ENCODE data around the gene PKHD1. TPM values are rescaled to one million over a fixed set of nuclear protein-coding genes. Genes with fewer than 3 reads are reported as not detected.

Gene PKHD1, protein sequence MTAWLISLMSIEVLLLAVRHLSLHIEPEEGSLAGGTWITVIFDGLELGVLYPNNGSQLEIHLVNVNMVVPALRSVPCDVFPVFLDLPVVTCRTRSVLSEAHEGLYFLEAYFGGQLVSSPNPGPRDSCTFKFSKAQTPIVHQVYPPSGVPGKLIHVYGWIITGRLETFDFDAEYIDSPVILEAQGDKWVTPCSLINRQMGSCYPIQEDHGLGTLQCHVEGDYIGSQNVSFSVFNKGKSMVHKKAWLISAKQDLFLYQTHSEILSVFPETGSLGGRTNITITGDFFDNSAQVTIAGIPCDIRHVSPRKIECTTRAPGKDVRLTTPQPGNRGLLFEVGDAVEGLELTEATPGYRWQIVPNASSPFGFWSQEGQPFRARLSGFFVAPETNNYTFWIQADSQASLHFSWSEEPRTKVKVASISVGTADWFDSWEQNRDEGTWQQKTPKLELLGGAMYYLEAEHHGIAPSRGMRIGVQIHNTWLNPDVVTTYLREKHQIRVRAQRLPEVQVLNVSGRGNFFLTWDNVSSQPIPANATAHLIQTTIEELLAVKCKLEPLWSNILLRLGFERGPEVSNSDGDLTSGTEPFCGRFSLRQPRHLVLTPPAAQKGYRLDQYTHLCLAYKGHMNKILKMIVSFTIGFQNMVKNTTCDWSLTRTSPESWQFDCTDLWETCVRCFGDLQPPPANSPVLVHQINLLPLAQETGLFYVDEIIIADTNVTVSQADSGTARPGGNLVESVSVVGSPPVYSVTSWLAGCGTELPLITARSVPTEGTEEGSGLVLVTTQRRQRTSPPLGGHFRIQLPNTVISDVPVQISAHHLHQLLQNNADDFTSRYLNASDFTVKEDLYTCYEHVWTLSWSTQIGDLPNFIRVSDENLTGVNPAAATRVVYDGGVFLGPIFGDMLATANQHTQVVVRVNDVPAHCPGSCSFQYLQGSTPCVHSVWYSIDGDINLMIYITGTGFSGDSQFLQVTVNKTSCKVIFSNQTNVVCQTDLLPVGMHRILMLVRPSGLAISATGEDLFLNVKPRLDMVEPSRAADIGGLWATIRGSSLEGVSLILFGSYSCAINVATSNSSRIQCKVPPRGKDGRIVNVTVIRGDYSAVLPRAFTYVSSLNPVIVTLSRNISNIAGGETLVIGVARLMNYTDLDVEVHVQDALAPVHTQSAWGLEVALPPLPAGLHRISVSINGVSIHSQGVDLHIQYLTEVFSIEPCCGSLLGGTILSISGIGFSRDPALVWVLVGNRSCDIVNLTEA (N-terminal part only)
- under 1 TPM; 0.11 to 0.68 (median 0.42) TPM for total RNA-seq

DNA sequence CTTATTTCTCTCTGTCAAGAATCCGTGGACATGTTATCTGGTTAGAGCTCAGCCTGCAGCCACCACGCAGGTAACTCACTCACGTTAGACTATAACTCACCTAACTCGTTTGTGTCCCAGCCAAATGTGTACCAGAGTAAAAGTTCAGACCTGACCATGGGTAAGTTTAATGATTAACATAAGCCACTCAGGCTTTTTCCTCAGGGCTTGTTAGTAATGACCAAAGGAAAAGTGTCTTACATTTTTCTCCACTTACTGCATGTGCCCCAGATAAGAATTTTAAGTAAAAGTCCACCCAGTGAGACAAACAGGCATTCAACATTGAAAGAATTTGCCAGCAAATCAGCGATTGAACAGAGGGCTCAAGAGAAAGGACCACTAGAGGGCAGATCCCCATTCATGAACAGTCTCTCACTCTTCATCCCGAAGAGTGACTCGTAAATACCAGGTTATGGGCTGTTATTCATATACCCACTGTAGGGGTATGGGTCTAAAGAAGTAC lies at the start of gene PKHD1:
Gene PKHD1, minus strand, starts transcription at position 116 of the 502 bp plus-strand sequence. CDS start 2,680 bp downstream, outside the sequence.
- no peak within 1 kb of the TSS for H3K4me3 ChIP-seq
- no peaks in the 10 kb centered on the region for H3K27me3 ChIP-seq
- H3K36me3 ChIP-seq, result no peaks in the 10 kb centered on the region
- WGBS, result 41% methylated on average over 7 of the region's 7 CpGs
- no peak for DNase-seq (ENCODE audit: low spot score in 2 of 2)
- TF ChIP-seq POLR2A (IDR thresholded peaks at IDR 0.05), result no peak
- TF ChIP-seq POLR2AphosphoS5 (IDR thresholded peaks at IDR 0.05), result no peak
- TF ChIP-seq EP300 (IDR thresholded peaks at IDR 0.05), result no peak
- no peak for TF ChIP-seq CTCF (IDR thresholded peaks at IDR 0.05)
- no peak within 1 kb of the TSS for H3K27ac ChIP-seq
- no peaks in the 10 kb centered on the region for H3K4me1 ChIP-seq
- no peaks in the 10 kb centered on the region for H3K9me3 ChIP-seq

DNA sequence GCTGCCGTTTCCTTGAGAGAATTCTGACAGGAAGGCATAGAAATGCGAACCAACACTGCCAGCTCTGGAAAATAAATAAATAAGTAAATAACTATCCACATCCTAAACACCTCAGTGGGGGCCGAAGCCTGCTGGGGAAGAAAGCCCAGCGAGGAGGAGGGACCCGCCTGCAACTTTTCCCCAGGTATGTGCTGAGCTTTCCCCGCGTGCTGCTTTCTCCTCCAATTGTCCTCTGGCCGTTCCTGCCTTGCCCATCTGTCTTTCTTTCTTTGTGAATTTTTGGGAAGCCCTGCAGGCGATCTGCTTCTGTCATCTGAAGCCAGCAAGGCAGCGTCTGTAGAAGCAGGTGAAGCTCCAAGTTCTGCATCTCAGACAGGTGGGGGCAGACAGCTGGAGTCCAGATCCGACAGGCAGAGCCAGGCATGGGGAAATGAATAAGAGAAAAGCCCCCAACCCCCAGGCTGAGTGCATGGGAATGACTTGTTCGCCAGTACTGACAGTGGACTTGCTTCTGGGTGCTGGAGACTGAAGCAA lies 49.6 kb upstream of the PKHD1 start:
- Histone ChIP-seq H3K4me3 (no peak overlapping the region), H3K27me3 (no peaks in the 10 kb centered on the region), H3K36me3 (no peaks in the 10 kb centered on the region), H3K9me3 (no peaks in the 10 kb centered on the region), H3K27ac (no peak overlapping the region), H3K4me1 (no peaks in the 10 kb centered on the region)
- 55% methylated on average over 12 of the region's 12 CpGs for WGBS
- no peak for TF ChIP-seq POLR2A (IDR thresholded peaks at IDR 0.05)
- no peak for TF ChIP-seq CTCF (IDR thresholded peaks at IDR 0.05)
- no peak for TF ChIP-seq EP300 (IDR thresholded peaks at IDR 0.05)
- TF ChIP-seq POLR2AphosphoS5 (IDR thresholded peaks at IDR 0.05), result no peak
- no peak for DNase-seq (ENCODE audit: low spot score in 2 of 2)

DNA sequence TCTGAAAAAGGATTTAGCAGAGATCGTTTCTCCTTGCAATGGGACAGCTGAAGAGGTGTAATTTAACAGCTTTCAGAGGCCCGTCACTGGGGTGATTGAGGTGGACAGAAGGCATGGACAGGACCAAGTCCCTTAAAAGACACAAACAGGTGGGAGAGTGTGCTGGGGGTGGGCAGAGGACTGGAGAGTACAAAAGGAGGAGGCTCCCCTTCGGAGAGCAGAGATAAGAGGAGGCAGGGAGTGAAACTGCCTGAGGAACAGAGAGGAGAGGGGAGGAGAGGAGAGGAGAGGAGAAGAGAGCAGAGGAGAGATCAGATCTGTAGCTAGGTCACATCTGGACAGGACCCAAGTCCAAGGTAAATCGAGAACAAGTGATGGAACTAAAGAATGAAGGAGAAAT lies 48.6 kb upstream of the PKHD1 start:
- no peak for DNase-seq (ENCODE audit: low spot score in 2 of 2)
- H3K4me1 ChIP-seq, result no peaks in the 10 kb centered on the region
- H3K4me3 ChIP-seq, result no peak overlapping the region
- H3K27ac ChIP-seq, result no peak overlapping the region
- no peaks in the 10 kb centered on the region for H3K27me3 ChIP-seq
- no peaks in the 10 kb centered on the region for H3K36me3 ChIP-seq
- TF ChIP-seq POLR2A (IDR thresholded peaks at IDR 0.05), result no peak
- no peak for TF ChIP-seq EP300 (IDR thresholded peaks at IDR 0.05)
- no peak for TF ChIP-seq POLR2AphosphoS5 (IDR thresholded peaks at IDR 0.05)
- 73% methylated on average over 4 of the region's 4 CpGs for WGBS
- H3K9me3 ChIP-seq, result no peaks in the 10 kb centered on the region

DNA sequence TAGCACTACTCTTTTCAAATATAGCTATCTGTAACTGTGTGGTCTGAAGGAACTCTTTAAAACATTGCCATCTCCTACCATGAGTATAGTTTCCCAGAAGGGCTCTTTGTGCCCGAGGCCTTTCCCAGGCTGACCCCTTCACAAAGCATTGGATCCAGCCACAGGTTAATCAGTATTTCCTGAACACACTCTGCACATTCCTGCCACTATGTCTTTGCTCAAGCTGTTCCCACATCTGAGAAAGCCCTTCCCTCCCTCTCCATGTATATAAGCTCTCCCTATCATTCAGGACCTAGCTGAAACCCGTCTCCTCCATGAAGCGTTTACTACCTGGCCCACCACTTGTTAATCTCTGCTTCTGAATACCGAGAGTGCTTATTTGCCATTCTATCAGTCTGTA lies 47.8 kb upstream of the PKHD1 start:
- Histone ChIP-seq H3K4me1 (no peaks in the 10 kb centered on the region), H3K27me3 (no peaks in the 10 kb centered on the region), H3K9me3 (no peaks in the 10 kb centered on the region), H3K36me3 (no peaks in the 10 kb centered on the region), H3K4me3 (no peak overlapping the region), H3K27ac (no peak overlapping the region)
- TF ChIP-seq POLR2AphosphoS5 (IDR thresholded peaks at IDR 0.05), result no peak
- TF ChIP-seq POLR2A (IDR thresholded peaks at IDR 0.05), result no peak
- no peak for TF ChIP-seq CTCF (IDR thresholded peaks at IDR 0.05)
- no peak for TF ChIP-seq EP300 (IDR thresholded peaks at IDR 0.05)
- DNase-seq (ENCODE audit: low spot score in 2 of 2), result no peak
- 90% methylated on average over 4 of the region's 4 CpGs for WGBS

GRCh38 chr6:52134011-52134410 lies 46.6 kb upstream of the PKHD1 start:
- H3K27ac ChIP-seq, result no peak overlapping the region
- WGBS, result 77% methylated on average over 3 of the region's 3 CpGs
- no peaks in the 10 kb centered on the region for H3K9me3 ChIP-seq
- H3K4me3 ChIP-seq, result no peak overlapping the region
- H3K4me1 ChIP-seq, result no peaks in the 10 kb centered on the region
- no peaks in the 10 kb centered on the region for H3K36me3 ChIP-seq
- H3K27me3 ChIP-seq, result no peaks in the 10 kb centered on the region
- DNase-seq (ENCODE audit: low spot score in 2 of 2), result no peak
- no peak for TF ChIP-seq POLR2AphosphoS5 (IDR thresholded peaks at IDR 0.05)
- no peak for TF ChIP-seq CTCF (IDR thresholded peaks at IDR 0.05)

Data from suprapubic skin (tissue), 4 donors.